Measurements from ENCODE around the gene KMT5B. TPM values are rescaled to one million over a fixed set of nuclear protein-coding genes. Genes with fewer than 3 reads are reported as not detected.

Gene KMT5B
- total and polyA plus RNA-seq, 2 of the 4 experiments (the other 2 are of a cell fraction): 11.2 to 13.4 TPM

- Histone ChIP-seq H3K36me3 (ENCODE audit: control insufficient read depth, insufficient read depth, low read length) (no peaks in the 10 kb centered on the region; the same call in 1 of the 2 replicates), H2BK20ac (ENCODE audit: low read depth, low read length) (no peak overlapping the region), H3K79me1 (ENCODE audit: low read depth in 1 of 2, low read length in 2 of 2) (peaks cover 23 to 87% of the 10 kb centered on the region in 2 experiments), H3K9ac (ENCODE audit: low read depth, low read length) (no peak overlapping the region), H2AFZ (replicated peaks; ENCODE audit: low read length, poor library complexity) (no peak overlapping the region), H4K91ac (ENCODE audit: insufficient read depth, low read depth, low read length) (no peak overlapping the region), H4K8ac (ENCODE audit: low read depth in 2 of 2, low read length in 2 of 2) (no peak overlapping the region), H3K27ac (ENCODE audit: insufficient read depth, low read length) (no peak overlapping the region), H2BK120ac (ENCODE audit: low read depth, low read length) (no peak overlapping the region), H3K9me1 (ENCODE audit: insufficient read depth, low read length) (peaks cover 14% of the 10 kb centered on the region), H2AK9ac (replicated peaks; ENCODE audit: low read depth, low read length, poor library complexity) (no peak overlapping the region), H3K9me3 (ENCODE audit: control insufficient read depth, insufficient read depth, low read length) (no peaks in the 10 kb centered on the region), H3K18ac (ENCODE audit: low read depth, low read length) (no peak overlapping the region), H3K27me3 (ENCODE audit: control insufficient read depth, insufficient read depth, low read length) (no peaks in the 10 kb centered on the region), H2BK15ac (ENCODE audit: low read depth, low read length) (no peak overlapping the region), H3K14ac (replicated peaks; ENCODE audit: low read depth, low read length) (no peak overlapping the region), H2BK5ac (ENCODE audit: low read depth, low read length, poor library complexity, severe bottlenecking) (no peak overlapping the region), H3K4me3 (ENCODE audit: insufficient read depth, low read depth, low read length) (no peak overlapping the region), H4K5ac (ENCODE audit: low read depth, low read length) (no peak overlapping the region), H3K56ac (ENCODE audit: extremely low read depth, insufficient read depth, low read length) (no peak overlapping the region), H3K4me2 (ENCODE audit: low read depth, low read length) (no peak overlapping the region), H3K4me1 (ENCODE audit: control insufficient read depth, insufficient read depth, low read length) (peaks cover 9% of the 10 kb centered on the region), H3K23ac (ENCODE audit: low read depth, low read length) (no peak overlapping the region), H3K4ac (ENCODE audit: low read depth, low read length) (no peak overlapping the region), H4K20me1 (ENCODE audit: insufficient read depth, low read length) (peaks cover 87% of the 10 kb centered on the region), H2AK5ac (ENCODE audit: low read depth, low read length) (no peak overlapping the region)
- no peak for TF ChIP-seq RCOR1 (IDR thresholded peaks at IDR 0.05; ENCODE audit: insufficient replicate concordance, low read length)
- no peak for TF ChIP-seq NFE2L2 (IDR thresholded peaks at IDR 0.05; ENCODE audit: low read depth, low read length)
- no peak for TF ChIP-seq FOS (IDR thresholded peaks at IDR 0.05; ENCODE audit: low read depth, low read length)
- no peak for TF ChIP-seq SMC3 (IDR thresholded peaks at IDR 0.05; ENCODE audit: low read depth, low read length)
- TF ChIP-seq RAD21 (IDR thresholded peaks at IDR 0.05; ENCODE audit: low read length): no peak
- TF ChIP-seq CTCF (conservative IDR thresholded peaks at IDR 0.05; ENCODE audit: low read depth, low read length): no peak
- no peak for TF ChIP-seq CHD1 (IDR thresholded peaks at IDR 0.05; ENCODE audit: low read depth, low read length)
- TF ChIP-seq BHLHE40 (IDR thresholded peaks at IDR 0.05; ENCODE audit: low read depth, low read length): no peak
- no peak for TF ChIP-seq ELK1 (IDR thresholded peaks at IDR 0.05; ENCODE audit: borderline replicate concordance, low read depth, low read length)
- no peak for TF ChIP-seq MAFK (IDR thresholded peaks at IDR 0.05; ENCODE audit: low read depth, low read length)
- no peak for TF ChIP-seq POLR2A (IDR thresholded peaks at IDR 0.05; ENCODE audit: low read depth, low read length)
- no peak for TF ChIP-seq MAZ (IDR thresholded peaks at IDR 0.05; ENCODE audit: borderline replicate concordance, low read depth, low read length)
- TF ChIP-seq RFX5 (IDR thresholded peaks at IDR 0.05; ENCODE audit: low read depth, low read length): no peak
- no peak for TF ChIP-seq USF2 (IDR thresholded peaks at IDR 0.05; ENCODE audit: low read depth, low read length)
- TF ChIP-seq CEBPB (IDR thresholded peaks at IDR 0.05; ENCODE audit: low read depth, low read length): no peak
- TF ChIP-seq MXI1 (IDR thresholded peaks at IDR 0.05; ENCODE audit: borderline replicate concordance, low read depth, low read length): no peak
- BruUV-seq (replicated peaks): no TSS peak
- CTCF ChIA-PET: no interaction called here
- dilution Hi-C loops (cut with HindIII; ENCODE audit: low sequenced_read_pairs, unreplicated experiment) (no loop called here), in situ Hi-C loops (cut with MboI; ENCODE audit: low sequenced_read_pairs) (no loop called here), intact Hi-C loops (cut with micrococcal nuclease) (no loop called here)
- POLR2A ChIA-PET (ENCODE audit: unreplicated experiment): no interaction called here
- DNase-seq (no peak), ATAC-seq (ENCODE audit: low read depth) (no peak)
These were observed 16.9 kb downstream of the KMT5B start for GRCh38 chr11:68196219-68196618.

Measured in IMR-90 (cell line).